Parathyroid adenoma (tissue), 2 donors: Measurements from ENCODE around the gene APOBEC3B.
"Not testable (repeated sequence)": the region's sequence is repeated elsewhere in the genome, so short reads cannot be mapped to it uniquely, and the experiment has no call there.

ENCODE experiments used
- H2AFZ ChIP-seq: fragments of 300-600 bp; sonication (generic); one replicate; pipeline ENCODE4 v1.7.0; 2017; ENCODE audit warnings: antibody characterized with exemption, mild to moderate bottlenecking
- H3K27ac ChIP-seq: fragments of 300-600 bp; sonication (generic); one replicate; pipeline ENCODE4 v1.7.0; 2017
- H3K27me3 ChIP-seq: fragments of 300-600 bp; sonication (generic); one replicate; pipeline ENCODE4 v1.7.0; 2017; ENCODE audit warnings: low read length; ENCODE audit not compliant: control insufficient read depth, insufficient read depth
- H3K36me3 ChIP-seq: fragments of 300-600 bp; sonication (generic); one replicate; pipeline ENCODE4 v1.7.0; 2017; ENCODE audit warnings: low read length; ENCODE audit not compliant: control insufficient read depth, insufficient read depth
- H3K4me1 ChIP-seq: fragments of 300-600 bp; sonication (generic); one replicate; pipeline ENCODE4 v1.7.0; 2017; ENCODE audit warnings: control low read depth
- H3K4me2 ChIP-seq: fragments of 300-600 bp; sonication (generic); one replicate; pipeline ENCODE4 v1.7.0; 2017; ENCODE audit warnings: low read length
- H3K4me3 ChIP-seq: fragments of 300-600 bp; sonication (generic); one replicate; pipeline ENCODE4 v1.7.0; 2017; ENCODE audit warnings: low read depth, low read length
- H3K79me2 ChIP-seq: fragments of 300-600 bp; sonication (generic); one replicate; pipeline ENCODE4 v1.7.0; 2017; ENCODE audit warnings: control low read depth
- H3K9ac ChIP-seq: fragments of 300-600 bp; sonication (generic); one replicate; pipeline ENCODE4 v1.7.0; 2017; ENCODE audit warnings: mild to moderate bottlenecking
- H3K9me3 ChIP-seq: fragments of 300-600 bp; sonication (generic); one replicate; pipeline ENCODE4 v1.7.0; 2017; ENCODE audit warnings: low read length; ENCODE audit not compliant: control insufficient read depth
- CTCF ChIP-seq: fragments of 300-600 bp; sonication (generic); IDR thresholded peaks from one replicate; pipeline ENCODE4 v1.7.0; 2017; ENCODE audit warnings: antibody characterized with exemption, mild to moderate bottlenecking
- donor health status: primary hyperparathyroidism.

Gene APOBEC3B

GRCh38 chr22:38956551-38956950, 25.6 kb upstream of the APOBEC3B start:
- H3K79me2 ChIP-seq, result no peaks in the 10 kb centered on the region
- no peak overlapping the region for H3K4me3 ChIP-seq
- no peak overlapping the region for H3K27ac ChIP-seq

DNA sequence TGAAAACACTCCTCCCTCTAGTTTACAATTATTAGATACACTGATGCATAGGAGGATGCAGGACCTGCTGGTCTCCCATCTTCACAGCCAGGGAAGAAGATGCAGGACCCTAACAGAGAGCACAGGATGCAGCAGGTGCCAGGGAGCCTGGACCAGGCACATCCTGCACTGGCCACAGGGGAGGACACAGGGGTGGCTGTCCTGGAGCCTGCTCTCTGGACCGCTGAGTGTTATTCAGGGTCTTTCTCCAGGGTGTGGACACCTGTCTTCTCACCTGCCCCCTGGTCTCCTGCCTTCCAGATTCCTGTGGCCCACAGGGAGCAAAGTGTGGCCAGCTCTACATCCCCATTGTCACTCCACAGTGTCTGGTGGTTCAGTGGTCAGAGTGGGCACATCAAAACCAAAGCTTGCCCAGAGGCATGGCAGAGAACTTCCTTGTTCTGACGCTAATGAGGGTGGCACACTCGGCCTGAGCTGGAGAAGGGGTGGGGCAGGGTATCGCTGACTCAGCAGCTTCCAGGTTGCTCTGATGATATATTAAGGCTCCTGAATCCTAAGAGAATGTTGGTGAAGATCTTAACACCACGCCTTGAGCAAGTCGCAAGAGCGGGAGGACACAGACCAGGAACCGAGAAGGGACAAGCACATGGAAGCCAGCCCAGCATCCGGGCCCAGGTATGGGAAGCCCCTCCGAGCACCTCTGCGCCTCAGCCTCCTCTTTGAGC, 24.9 kb upstream of the APOBEC3B start, which contains the start of gene APOBEC3A:
Gene APOBEC3A, plus strand, starts transcription at position 564 of the 725 bp plus-strand sequence. Its CDS starts 83 bp downstream, at position 647.
- no peaks in the 10 kb centered on the region for H3K36me3 ChIP-seq
- no peak within 1 kb of the TSS for H3K27ac ChIP-seq
- no peaks in the 10 kb centered on the region for H3K79me2 ChIP-seq
- H3K9ac ChIP-seq, result no peak within 1 kb of the TSS
- H3K4me3 ChIP-seq, result no peak within 1 kb of the TSS
- TF ChIP-seq CTCF, result no peak
- no peaks in the 10 kb centered on the region for H3K9me3 ChIP-seq
- no peak within 1 kb of the TSS for H3K4me2 ChIP-seq
- H3K27me3 ChIP-seq, result no peaks in the 10 kb centered on the region
- H3K4me1 ChIP-seq, result no peaks in the 10 kb centered on the region
- no peak within 1 kb of the TSS for H2AFZ ChIP-seq

More at GRCh38 chr22:38956551-38956950, 25.6 kb upstream of the APOBEC3B start:
- H3K9me3 ChIP-seq, result no peaks in the 10 kb centered on the region
- no peak overlapping the region for H3K9ac ChIP-seq
- no peak overlapping the region for H3K4me2 ChIP-seq
- no peaks in the 10 kb centered on the region for H3K4me1 ChIP-seq
- no peaks in the 10 kb centered on the region for H3K27me3 ChIP-seq
- H2AFZ ChIP-seq, result no peak overlapping the region
- no peaks in the 10 kb centered on the region for H3K36me3 ChIP-seq
- no peak for TF ChIP-seq CTCF

DNA sequence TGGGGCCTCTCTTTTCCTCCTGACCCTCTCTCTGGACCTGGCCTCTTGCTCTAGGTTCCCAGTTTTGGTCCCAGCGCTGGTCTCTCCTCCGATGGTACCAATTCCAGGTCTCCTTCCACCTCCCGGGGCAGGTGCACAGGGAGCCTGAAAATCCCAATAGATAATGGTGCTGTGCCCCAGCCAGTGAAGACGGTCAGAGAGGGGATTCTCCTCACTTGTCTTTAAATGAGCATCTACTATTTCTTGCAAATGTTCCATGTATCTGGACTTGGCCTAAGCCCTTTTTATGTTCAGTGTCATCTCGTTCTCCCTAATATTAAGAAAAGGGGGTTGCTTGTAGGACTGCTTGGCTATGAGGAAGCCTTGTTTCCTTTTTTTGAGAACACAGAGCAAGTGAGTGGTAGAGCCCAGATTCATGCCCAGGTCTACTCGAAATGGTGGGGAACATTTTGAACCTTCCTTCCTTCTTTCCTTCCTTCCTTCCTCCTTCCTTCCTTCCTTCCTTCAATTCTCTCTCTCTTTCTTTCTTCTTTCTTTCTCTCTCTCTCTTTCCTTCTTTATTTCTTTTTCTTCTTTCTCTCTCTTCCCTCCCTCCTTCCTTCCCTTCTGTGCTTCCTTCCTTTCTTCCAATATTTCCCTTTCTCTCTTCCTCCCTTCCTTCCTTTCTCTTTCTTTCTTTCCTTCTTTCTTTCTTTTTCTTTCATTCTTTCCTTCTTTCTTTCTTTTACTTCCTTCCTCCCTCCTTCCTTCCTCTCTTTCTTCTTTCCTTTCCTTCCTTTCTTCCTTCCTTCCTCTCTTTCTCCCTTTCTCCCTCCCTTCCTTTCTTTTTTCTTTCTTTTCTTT, 24.1 kb upstream of the APOBEC3B start:
- no peaks in the 10 kb centered on the region for H3K79me2 ChIP-seq
- H3K9me3 ChIP-seq, result no peaks in the 10 kb centered on the region
- no peak overlapping the region for H2AFZ ChIP-seq
- TF ChIP-seq CTCF, result no peak
- H3K4me2 ChIP-seq, result no peak overlapping the region
- H3K4me1 ChIP-seq, result no peaks in the 10 kb centered on the region
- no peak overlapping the region for H3K9ac ChIP-seq
- no peaks in the 10 kb centered on the region for H3K27me3 ChIP-seq
- H3K36me3 ChIP-seq, result no peaks in the 10 kb centered on the region
- H3K27ac ChIP-seq, result no peak overlapping the region
- H3K4me3 ChIP-seq, result no peak overlapping the region

- H3K79me2 ChIP-seq, H3K9ac ChIP-seq, H3K27me3 ChIP-seq, H3K27ac ChIP-seq, H3K9me3 ChIP-seq, H3K4me1 ChIP-seq, H3K4me3 ChIP-seq, H2AFZ ChIP-seq, H3K36me3 ChIP-seq, H3K4me2 ChIP-seq: not testable (repeated sequence)
Measured at GRCh38 chr22:38958651-38958943, 23.6 kb upstream of the APOBEC3B start.

DNA sequence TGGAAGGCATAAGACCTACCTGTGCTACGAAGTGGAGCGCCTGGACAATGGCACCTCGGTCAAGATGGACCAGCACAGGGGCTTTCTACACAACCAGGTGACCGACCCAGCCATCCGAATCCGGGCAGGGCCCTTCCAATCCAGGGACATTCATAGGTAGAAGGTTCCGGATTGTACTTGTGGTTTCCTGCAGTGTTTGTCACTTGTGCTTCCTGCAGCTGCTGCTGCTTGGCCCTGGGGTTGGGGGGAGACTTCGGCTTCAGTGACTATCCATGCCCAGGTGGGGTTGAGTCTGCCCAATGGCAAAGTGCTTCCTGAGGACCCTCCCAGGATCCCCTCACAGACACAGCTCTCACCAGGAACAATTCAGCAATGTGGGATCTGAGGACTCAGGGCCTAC, 22.6 kb upstream of the APOBEC3B start:
- Histone ChIP-seq H3K9ac (no peak overlapping the region), H3K4me3 (no peak overlapping the region), H3K4me2 (no peak overlapping the region), H3K36me3 (no peaks in the 10 kb centered on the region), H3K27me3 (no peaks in the 10 kb centered on the region), H2AFZ (no peak overlapping the region), H3K79me2 (no peaks in the 10 kb centered on the region), H3K4me1 (no peaks in the 10 kb centered on the region), H3K9me3 (no peaks in the 10 kb centered on the region), H3K27ac (no peak overlapping the region)
- TF ChIP-seq CTCF, result no peak

DNA sequence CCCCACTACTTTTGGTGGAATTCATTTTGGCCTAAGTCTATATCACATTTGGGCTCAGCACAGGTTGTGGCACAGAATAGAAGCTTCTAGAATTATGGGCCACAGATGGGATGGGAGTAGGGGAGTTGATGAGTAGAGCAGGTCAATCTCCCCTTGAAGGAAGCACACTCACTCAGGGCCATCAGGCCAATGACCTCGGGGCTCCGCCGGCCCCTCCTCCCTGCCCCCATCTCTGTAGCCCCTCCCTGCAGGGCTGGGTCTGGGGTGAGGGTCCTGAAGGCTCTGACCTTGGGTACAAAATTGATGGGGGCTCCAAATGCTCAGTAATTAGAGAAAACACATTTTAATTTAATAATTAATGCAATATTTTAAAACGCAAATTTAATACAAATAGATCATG, 21.5 kb upstream of the APOBEC3B start:
- H3K4me1 ChIP-seq, H2AFZ ChIP-seq, H3K79me2 ChIP-seq, H3K9ac ChIP-seq, H3K27ac ChIP-seq, H3K4me3 ChIP-seq, H3K9me3 ChIP-seq, H3K27me3 ChIP-seq, H3K36me3 ChIP-seq, H3K4me2 ChIP-seq: not testable (repeated sequence)

GRCh38 chr22:38963291-38963738, 18.8 kb upstream of the APOBEC3B start:
- not testable (repeated sequence) for H3K9ac ChIP-seq, H3K36me3 ChIP-seq, H3K79me2 ChIP-seq, H3K27ac ChIP-seq, H3K4me2 ChIP-seq, H3K4me1 ChIP-seq, H2AFZ ChIP-seq, H3K4me3 ChIP-seq, H3K27me3 ChIP-seq, H3K9me3 ChIP-seq
